GM12878 (cell line): ENCODE data around the gene AFTPH. TPM values are rescaled to one million over a fixed set of nuclear protein-coding genes. Genes with fewer than 3 reads are reported as not detected.

Experiments
- ATAC-seq: fragments of 200-7000 bp; cut with Tn5 transposase; 3 replicates; pipeline ENCODE4 v1.9.1; 2020; ENCODE audit warnings: mild to moderate bottlenecking, moderate library complexity
- BruUV-seq: library from RNA; stranded (reverse); fragments of 400-500 nt; replicated peaks from 2 replicates; lab custom pipeline; 2021; lab: Mats Ljungman, UMichigan
- CTCF ChIA-PET: fragments of 300-600 bp; sonication (Branson Sonifier 250); formaldehyde crosslinking; extraction: SDS; loops from one replicate; lab custom pipeline; 2021; ENCODE audit warnings: inconsistent platforms; lab: Yijun Ruan, JAX
- POLR2A ChIA-PET: fragments of 350-600 bp; formaldehyde crosslinking; extraction: SDS; loops from one replicate; lab custom pipeline; 2021; ENCODE audit warnings: inconsistent platforms; lab: Charles Lee
- RAD21 ChIA-PET: fragments of 300-600 bp; sonication (Branson Sonifier 250); formaldehyde crosslinking; loops from one replicate; lab custom pipeline; 2023; ENCODE audit warnings: antibody characterized with exemption; ENCODE audit not compliant: unreplicated experiment; lab: Charles Lee
- SMC1A ChIA-PET: fragments of 300-600 bp; sonication (Branson Sonifier 250); formaldehyde crosslinking; loops from one replicate; lab custom pipeline; 2023; ENCODE audit not compliant: unreplicated experiment, uncharacterized antibody; lab: Charles Lee
- DNase-seq: peaks from one replicate; pipeline ENCODE4 v3.0.0-alpha.2; 2011; ENCODE audit warnings: low read depth, low spot score
- FAIRE-seq: peaks from 3 replicates; lab custom pipeline; 2011; peaks lifted over from hg19 to GRCh38; lab: Jason Lieb, UNC
- H2AFZ ChIP-seq: 2 replicates; pipeline ENCODE4 v1.6.0; 2011; ENCODE audit warnings: low read depth, low read length, control low read depth; ENCODE audit not compliant: control insufficient read depth
- H3K27ac ChIP-seq: 2 replicates; pipeline ENCODE4 v1.5.1; 2011; ENCODE audit warnings: control low read depth; ENCODE audit not compliant: control insufficient read depth, insufficient read depth
- H3K27me3 ChIP-seq, 2 experiments: replicated peaks in 1 of 2; 2 replicates each; pipeline versions ENCODE4 v1.6.0 to v1.6.1; 2011; ENCODE audit warnings: low read length in 1 of 2; ENCODE audit not compliant: control insufficient read depth in 2 of 2, insufficient read depth in 2 of 2
- H3K36me3 ChIP-seq, 2 experiments: 2 replicates each; pipeline ENCODE4 v1.5.1; 2011; ENCODE audit warnings: low read length in 1 of 2; ENCODE audit not compliant: control insufficient read depth in 2 of 2, insufficient read depth in 2 of 2
- H3K4me1 ChIP-seq: 2 replicates; pipeline ENCODE4 v1.6.1; 2011; ENCODE audit warnings: mild to moderate bottlenecking, low read length, moderate library complexity, mixed read lengths; ENCODE audit not compliant: control insufficient read depth, insufficient read depth
- H3K4me2 ChIP-seq: 2 replicates; pipeline ENCODE4 v1.6.0; 2011; ENCODE audit warnings: control low read depth; ENCODE audit not compliant: control insufficient read depth, insufficient read depth
- H3K4me3 ChIP-seq: fragments of 200-600 bp; sonication (generic); 2 replicates; pipeline ENCODE4 v1.5.1; 2016
- H3K79me2 ChIP-seq: 2 replicates; pipeline ENCODE4 v1.6.0; 2011; ENCODE audit warnings: low read length; ENCODE audit not compliant: control insufficient read depth, insufficient read depth
- H3K9ac ChIP-seq: 2 replicates; pipeline ENCODE4 v1.8.0; 2011; ENCODE audit warnings: low read length, control low read depth, mixed read lengths; ENCODE audit not compliant: control insufficient read depth, insufficient read depth
- H3K9me3 ChIP-seq: replicated peaks from 3 replicates; pipeline ENCODE4 v1.5.1; 2011; ENCODE audit warnings: mild to moderate bottlenecking, low read length; ENCODE audit not compliant: control insufficient read depth, insufficient read depth
- H4K20me1 ChIP-seq: 2 replicates; pipeline ENCODE4 v1.6.0; 2011; ENCODE audit not compliant: control insufficient read depth, insufficient read depth
- BCL11A ChIP-seq: IDR thresholded peaks from 2 replicates; pipeline ENCODE4 v1.6.1; 2011; ENCODE audit warnings: low read depth, low read length
- BHLHE40 ChIP-seq, 2 experiments: fragments of 450-650 bp in 1 of 2; IDR thresholded peaks; 2 replicates each; pipeline ENCODE4 v1.6.1; 2011 to 2017; ENCODE audit warnings: low read depth in 2 of 2, borderline replicate concordance in 1 of 2, improper control_type of control experiment in 1 of 2, low read length in 1 of 2, mild to moderate bottlenecking in 1 of 2
- CHD1 ChIP-seq: IDR thresholded peaks from 2 replicates; pipeline ENCODE4 v1.6.1; 2012; ENCODE audit warnings: low read depth, low read length, improper control_type of control experiment
- CHD4 ChIP-seq: fragments of 200-600 bp; sonication (generic); IDR thresholded peaks from 2 replicates; pipeline ENCODE4 v1.6.1; 2016; ENCODE audit warnings: mild to moderate bottlenecking
- IKZF2 ChIP-seq, 2 experiments: fragments of 450-650 bp; IDR thresholded peaks; 2 replicates each; pipeline ENCODE4 v1.6.1; 2017; ENCODE audit warnings: mild to moderate bottlenecking in 2 of 2, moderate library complexity in 2 of 2
- JUNB ChIP-seq: IDR thresholded peaks from 2 replicates; pipeline ENCODE4 v1.6.1; 2016; ENCODE audit warnings: antibody characterized with exemption, mild to moderate bottlenecking
- LARP7 ChIP-seq: fragments of 450-650 bp; IDR thresholded peaks from 2 replicates; pipeline ENCODE4 v1.6.1; 2017; ENCODE audit warnings: mild to moderate bottlenecking
- NBN ChIP-seq: fragments of 450-650 bp; IDR thresholded peaks from 2 replicates; pipeline ENCODE4 v1.6.1; 2016
- PAX5 ChIP-seq: IDR thresholded peaks from 2 replicates; pipeline ENCODE4 v1.6.1; 2011; ENCODE audit warnings: low read depth, low read length, borderline replicate concordance
- PAX8 ChIP-seq: fragments of 450-650 bp; IDR thresholded peaks from 2 replicates; pipeline ENCODE4 v1.6.1; 2017; ENCODE audit warnings: mild to moderate bottlenecking, moderate library complexity
- PML ChIP-seq: IDR thresholded peaks from 2 replicates; pipeline ENCODE4 v1.6.1; 2012; ENCODE audit warnings: low read length, inconsistent platforms
- PRDM15 ChIP-seq: fragments of 450-650 bp; formaldehyde crosslinking; IDR thresholded peaks from 2 replicates; pipeline ENCODE4 v1.4.0; 2020; ENCODE audit warnings: mild to moderate bottlenecking, moderate library complexity
- RAD51 ChIP-seq: fragments of 450-650 bp; IDR thresholded peaks from 2 replicates; pipeline ENCODE4 v1.6.1; 2016; ENCODE audit warnings: moderate library complexity, mild to moderate bottlenecking, inconsistent platforms
- RB1 ChIP-seq: fragments of 450-650 bp; formaldehyde crosslinking; IDR thresholded peaks from 2 replicates; pipeline ENCODE4 v1.6.1; 2017; ENCODE audit warnings: mild to moderate bottlenecking, borderline replicate concordance
- RCOR1 ChIP-seq: conservative IDR thresholded peaks from 2 replicates; pipeline ENCODE4 v1.6.1; 2012; ENCODE audit warnings: low read depth, low read length, improper control_type of control experiment
- SIX5 ChIP-seq: IDR thresholded peaks from 2 replicates; pipeline ENCODE4 v1.6.1; 2011; ENCODE audit warnings: mild to moderate bottlenecking, low read depth, low read length, moderate library complexity; ENCODE audit not compliant: severe bottlenecking
- SMC3 ChIP-seq: IDR thresholded peaks from 2 replicates; pipeline ENCODE4 v1.6.1; 2011; ENCODE audit warnings: low read length, improper control_type of control experiment, borderline replicate concordance
- SREBF1 ChIP-seq: IDR thresholded peaks from 2 replicates; pipeline ENCODE4 v1.6.1; 2012; ENCODE audit warnings: mild to moderate bottlenecking, low read length
- WRNIP1 ChIP-seq: IDR thresholded peaks from 2 replicates; pipeline ENCODE4 v1.6.1; 2011; ENCODE audit warnings: low read depth, low read length, improper control_type of control experiment, borderline replicate concordance
- YBX1 ChIP-seq: fragments of 450-650 bp; IDR thresholded peaks from 2 replicates; pipeline ENCODE4 v1.6.1; 2016; ENCODE audit warnings: antibody characterized with exemption
- ZNF217 ChIP-seq: fragments of 450-650 bp; IDR thresholded peaks from 2 replicates; pipeline ENCODE4 v1.6.1; 2017; ENCODE audit warnings: antibody characterized with exemption, mild to moderate bottlenecking
- WGBS: methylation state at CpG from one replicate; pipeline ENCODE4 v1.1.6; 2016; ENCODE audit warnings: low lambda C conversion rate; ENCODE audit not compliant: insufficient replicate concordance, insufficient coverage; ENCODE audit errors: missing lambda C conversion rate; 5-methylcytosine and 5-hydroxymethylcytosine counted together
- in situ Hi-C: fragments of 300-500 bp; cut with MboI; formaldehyde crosslinking; loops from 9 replicates; pipeline ENCODE4 v1.14.3; 2018; ENCODE audit warnings: mixed read lengths
- intact Hi-C: fragments of 100-400 bp; cut with micrococcal nuclease; formaldehyde crosslinking; loops from one replicate; pipeline ENCODE4 v1.14.2; 2022; ENCODE audit not compliant: unreplicated experiment
- polyA plus RNA-seq, 11 experiments: library from polyadenylated mRNA; depleted of rRNA in 4 of 11; unstranded in 6 of 11; stranded (reverse) in 5 of 11; fragments of >200 nt; fragmentation: Nextera tagmentation in 4 of 11; fragmentation: Illumina TruSeq in 1 of 11; extraction: Ambion mirVana in 4 of 11; extraction: Trizol in 1 of 11; gene quantifications; 1 replicate in 1 of 11; 2 replicates in 10 of 11; pipeline versions ENCODE4 v1.2.1 to v1.2.3, GENCODE V29; 2011 to 2016; ENCODE audit warnings: inconsistent platforms in 2 of 11, missing spikeins in 2 of 11, low read depth in 1 of 11
- total RNA-seq, 4 experiments: library from RNA; depleted of rRNA in 3 of 4; stranded (reverse); fragments of >200 nt in 3 of 4; fragmentation: Illumina TruSeq in 1 of 4; extraction: Trizol in 1 of 4; gene quantifications; 2 replicates each; pipeline versions ENCODE4 v1.2.1 to v1.2.3, GENCODE V29; 2013 to 2021
- TF ChIP-seq, protein P1 (sequence below): IDR thresholded peaks from 2 replicates; pipeline ENCODE4 v1.6.1; 2011; ENCODE audit warnings: mild to moderate bottlenecking, low read depth, low read length, moderate library complexity; ENCODE audit not compliant: insufficient replicate concordance

Gene AFTPH
- total and polyA plus RNA-seq, 10 of the 15 experiments (the other 5 are each of a cell fraction or from before 2014, with no cell fraction given) = 25.6 to 77.3 (median 39.5) TPM

DNA sequence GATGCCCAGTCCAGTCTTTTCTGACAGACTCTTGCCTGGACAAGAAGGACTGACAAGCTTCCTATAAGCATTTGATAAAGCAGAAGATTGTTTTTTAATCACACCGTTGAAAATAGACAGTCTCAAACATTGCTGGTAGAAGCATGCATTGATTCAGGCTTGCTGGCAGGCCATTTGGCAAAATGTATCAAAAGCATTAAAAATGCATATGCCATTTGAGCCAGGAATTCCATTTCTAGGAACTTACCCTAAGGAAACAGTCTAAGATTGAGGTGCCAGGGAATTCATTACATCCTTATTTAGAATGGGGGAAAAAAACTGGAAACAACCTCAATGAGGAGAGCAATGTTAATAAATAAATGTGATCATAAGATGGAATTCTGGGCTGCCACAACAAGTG lies 49.5 kb upstream of the AFTPH start (continued):
- TF ChIP-seq, protein P1, sequence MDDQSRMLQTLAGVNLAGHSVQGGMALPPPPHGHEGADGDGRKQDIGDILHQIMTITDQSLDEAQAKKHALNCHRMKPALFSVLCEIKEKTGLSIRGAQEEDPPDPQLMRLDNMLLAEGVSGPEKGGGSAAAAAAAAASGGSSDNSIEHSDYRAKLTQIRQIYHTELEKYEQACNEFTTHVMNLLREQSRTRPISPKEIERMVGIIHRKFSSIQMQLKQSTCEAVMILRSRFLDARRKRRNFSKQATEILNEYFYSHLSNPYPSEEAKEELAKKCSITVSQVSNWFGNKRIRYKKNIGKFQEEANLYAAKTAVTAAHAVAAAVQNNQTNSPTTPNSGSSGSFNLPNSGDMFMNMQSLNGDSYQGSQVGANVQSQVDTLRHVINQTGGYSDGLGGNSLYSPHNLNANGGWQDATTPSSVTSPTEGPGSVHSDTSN = no peak
- no peak for TF ChIP-seq IKZF2 (IDR thresholded peaks at IDR 0.05)
- TF ChIP-seq JUNB = no peak

DNA sequence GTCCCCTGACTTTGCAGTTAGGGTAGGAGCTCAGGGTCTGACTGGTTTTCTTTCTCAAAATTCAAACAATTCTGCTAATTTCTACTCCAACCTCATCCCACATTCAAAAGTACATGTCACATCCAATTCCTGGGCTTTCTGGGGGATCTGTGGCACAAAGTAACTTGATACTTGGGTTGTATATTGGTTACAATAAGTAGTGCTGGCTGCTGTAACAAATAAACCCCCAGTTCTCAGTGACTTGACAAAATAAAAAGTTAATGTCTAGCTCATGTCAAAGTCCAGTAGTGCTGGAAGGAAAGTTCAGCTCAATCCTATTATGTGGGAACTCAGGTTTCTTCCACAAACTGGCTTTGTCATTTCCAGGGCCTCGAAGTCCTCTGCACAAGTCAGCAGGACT lies 47.1 kb upstream of the AFTPH start:
- Histone ChIP-seq H3K79me2 (no peaks in the 10 kb centered on the region), H3K4me2 (no peak overlapping the region), H3K36me3 (no peaks in the 10 kb centered on the region), H3K9ac (no peak overlapping the region), H3K27me3 (no peaks in the 10 kb centered on the region), H3K4me1 (peaks cover 5% of the 10 kb centered on the region; the same call in 1 of the 2 replicates), H3K4me3 (no peak overlapping the region), H4K20me1 (no peaks in the 10 kb centered on the region), H3K9me3 (no peaks in the 10 kb centered on the region), H3K27ac (no peak overlapping the region), H2AFZ (no peak overlapping the region)
- WGBS = 5% methylated on average over 1 of the region's 1 CpG
- ATAC-seq = no peak
- CTCF ChIA-PET = interaction anchor here (0.7 to 3.4 kb wide), 5 partner anchors 9 to 516 kb away, joined by 3 to 16 read pairs (median 8); no protein-coding TSS in a partner anchor
- no peak for FAIRE-seq
- RAD21 ChIA-PET = no interaction called here
- DNase-seq = no peak
- intact Hi-C loops = no loop called here
- SMC1A ChIA-PET = interaction anchor here (1.0 to 2.0 kb wide), 2 partner anchors 9 to 146 kb away, joined by 3 to 6 read pairs; no protein-coding TSS in a partner anchor
- in situ Hi-C loops = loop anchor here (5.0 kb wide), 1 partner anchor 50 kb away; no protein-coding TSS in a partner anchor
- POLR2A ChIA-PET = interaction anchor here (1.0 kb wide), 1 partner anchor 20 kb away, joined by 3 read pairs; no protein-coding TSS in a partner anchor
- BruUV-seq = no TSS peak
- TF ChIP-seq RCOR1 = no peak
- no peak for TF ChIP-seq SMC3
- TF ChIP-seq YBX1 = no peak
- no peak for TF ChIP-seq SREBF1
- TF ChIP-seq CHD1 = no peak
- TF ChIP-seq PAX8 = no peak
- TF ChIP-seq BCL11A = no peak
- no peak for TF ChIP-seq PRDM15
- no peak for TF ChIP-seq SIX5
- no peak for TF ChIP-seq WRNIP1
- TF ChIP-seq PAX5 = no peak
- no peak for TF ChIP-seq RB1
- TF ChIP-seq ZNF217 = no peak
- no peak for TF ChIP-seq RAD51
- TF ChIP-seq PML = no peak
- TF ChIP-seq CHD4 = no peak
- TF ChIP-seq LARP7 = no peak
- no peak for TF ChIP-seq NBN
- TF ChIP-seq BHLHE40 (IDR thresholded peaks at IDR 0.05; ENCODE audit: borderline replicate concordance in 1 of 2, low read depth in 2 of 2, low read length in 1 of 2) = no peak
